Right cardiac atrium (tissue), 5 donors: ENCODE results near the gene RUNDC1. TPM values are rescaled to one million over a fixed set of nuclear protein-coding genes. Genes with fewer than 3 reads are reported as not detected.
"Not testable (repeated sequence)": the region's sequence is repeated elsewhere in the genome, so short reads cannot be mapped to it uniquely, and the experiment has no call there.

Source experiments
- ATAC-seq, 2 donors: fragments of 200-7000 bp; cut with Tn5 transposase; one replicate each; pipeline versions ENCODE4 v1.8.0 to v1.9.1; 2020; ENCODE audit warnings: moderate library complexity in 2 of 2, mild to moderate bottlenecking in 1 of 2
- DNase-seq, 3 donors: peaks; one replicate each; pipeline ENCODE4 v3.0.0-alpha.2; 2020
- H3K27ac ChIP-seq: one replicate; pipeline ENCODE4 v1.5.1; 2013; ENCODE audit warnings: mild to moderate bottlenecking, low read length, control low read depth, moderate library complexity
- H3K27me3 ChIP-seq: one replicate; pipeline ENCODE4 v1.6.1; 2013; ENCODE audit not compliant: control insufficient read depth, insufficient read depth
- H3K4me1 ChIP-seq: one replicate; pipeline ENCODE4 v1.6.1; 2013; ENCODE audit warnings: low read length; ENCODE audit not compliant: control insufficient read depth, insufficient read depth
- H3K4me3 ChIP-seq: one replicate; pipeline ENCODE4 v1.5.1; 2013; ENCODE audit warnings: low read length, control low read depth
- H3K9me3 ChIP-seq: one replicate; pipeline ENCODE4 v1.6.1; 2013; ENCODE audit warnings: low read length; ENCODE audit not compliant: control insufficient read depth
- WGBS: extraction: QIAGEN DNeasy Blood & Tissue Kit; methylation state at CpG from one replicate; pipeline ENCODE4 v1.1.7; 2013; 5-methylcytosine and 5-hydroxymethylcytosine counted together
- intact Hi-C, 4 donors: fragments of 100-400 bp; cut with DNase I; formaldehyde crosslinking; loops; one replicate each; pipeline versions ENCODE4 v1.11.0 to v1.14.0; 2022 to 2023
- polyA plus RNA-seq: library from polyadenylated mRNA; stranded (reverse); fragments of 200-250 nt; gene quantifications from one replicate; pipeline ENCODE4 v1.2.3, GENCODE V29; 2013
- total RNA-seq, 4 donors: library from RNA; stranded (reverse); fragmentation: NEBNext Ultra II Directional; extraction: Animal tissue kit (Norgen Biotek cat#: 25700); gene quantifications; one replicate each; pipeline ENCODE4 v1.2.1, GENCODE V29; 2021
- donor health status: healthy with polysubstance abuse.
- donor health status: DM: no; HTN: yes; CAD: no.
- donor health status: DM: no; HTN: no; CAD: no.
- donor health status: DM: no; HTN: yes; CAD: no; lungs with severe emphysema.
- donor health status: DM: yes; HTN: yes; CAD: no.

RUNDC1 gene
- total and polyA plus RNA-seq, 5 donors = 6.7 to 14.4 (median 10.4) TPM

GRCh38 chr17:42992872-42993271, 12.5 kb downstream of the RUNDC1 start:
- intact Hi-C loops = no loop called here
- H3K4me1 ChIP-seq = no peaks in the 10 kb centered on the region
- no peak overlapping the region for H3K27ac ChIP-seq
- ATAC-seq = no peak
- H3K9me3 ChIP-seq = no peaks in the 10 kb centered on the region
- no peaks in the 10 kb centered on the region for H3K27me3 ChIP-seq
- no peak for DNase-seq
- H3K4me3 ChIP-seq = no peak overlapping the region
- 84% methylated on average over 5 of the region's 5 CpGs for WGBS

- intact Hi-C loops = not testable (repeated sequence)
Observed at GRCh38 chr17:42993913-42994312, 13.5 kb downstream of the RUNDC1 start.

DNA sequence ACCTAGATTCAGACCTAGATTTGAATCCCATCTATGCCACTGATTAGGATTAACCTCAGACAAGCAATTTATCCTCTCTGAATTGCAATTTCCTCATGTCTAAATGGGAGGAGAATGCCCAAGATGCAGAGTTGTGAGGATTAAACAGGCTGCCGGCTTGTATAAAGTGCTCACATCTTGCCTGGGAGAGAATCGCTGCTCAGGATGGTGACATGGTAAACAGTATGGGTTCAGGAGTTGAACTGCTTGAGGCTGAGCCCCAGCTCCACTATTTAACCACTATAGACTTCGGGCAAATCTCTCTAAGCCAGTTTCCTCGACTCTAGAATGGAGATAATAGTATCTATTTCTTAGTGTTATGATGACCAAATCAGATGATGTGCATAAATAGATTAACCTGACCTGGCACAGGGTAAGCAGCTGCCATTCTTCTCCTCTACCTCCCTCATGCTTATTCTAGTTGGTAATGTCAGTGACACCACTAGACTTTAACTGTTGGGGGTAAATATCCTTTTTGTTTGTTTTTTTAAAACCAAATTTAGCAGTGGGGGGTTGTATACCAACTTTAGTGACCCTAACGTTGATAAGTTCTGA, 17.1 kb downstream of the RUNDC1 start:
- DNase-seq (no peak), ATAC-seq (peak in 1 of 2 donors; percentile 0)
- Histone ChIP-seq H3K27me3 (no peaks in the 10 kb centered on the region), H3K4me3 (peak overlapping the region; percentile 16), H3K9me3 (no peaks in the 10 kb centered on the region), H3K27ac (peak overlapping the region; percentile 65), H3K4me1 (no peaks in the 10 kb centered on the region)
- WGBS = 13% methylated on average over 5 of the region's 5 CpGs
- intact Hi-C loops = no loop called here

More at GRCh38 chr17:42993913-42994312, 13.5 kb downstream of the RUNDC1 start:
- H3K9me3 ChIP-seq, DNase-seq, H3K4me3 ChIP-seq, H3K27ac ChIP-seq, H3K4me1 ChIP-seq, H3K27me3 ChIP-seq, ATAC-seq: not testable (repeated sequence)
- WGBS = 86% methylated on average over 10 of the region's 10 CpGs

GRCh38 chr17:42997984-42998938, 17.9 kb downstream of the RUNDC1 start, which contains the start of gene RPL27:
Gene RPL27 (plus strand): TSS chr17:42998419. CDS start chr17:42998751, 332 bp downstream.
- no peaks in the 10 kb centered on the region for H3K4me1 ChIP-seq
- no peaks in the 10 kb centered on the region for H3K27me3 ChIP-seq
- WGBS = under 1% methylated on average over 49 of the region's 49 CpGs
- H3K4me3 ChIP-seq = peak within 1 kb of the TSS; percentile 70
- ATAC-seq (peak; percentile 98), DNase-seq (peak; percentile 98 to 99 (median 99))
- intact Hi-C loops = no loop called here
- peak within 1 kb of the TSS; percentile 74 for H3K27ac ChIP-seq
- H3K9me3 ChIP-seq = no peaks in the 10 kb centered on the region

GRCh38 chr17:42999003-42999525, 18.7 kb downstream of the RUNDC1 start:
- DNase-seq = no peak
- Histone ChIP-seq H3K27ac (peak overlapping the region; percentile 74), H3K4me1 (no peaks in the 10 kb centered on the region), H3K27me3 (no peaks in the 10 kb centered on the region), H3K4me3 (peak overlapping the region; percentile 70), H3K9me3 (no peaks in the 10 kb centered on the region)
- WGBS = 12% methylated on average over 10 of the region's 10 CpGs
- intact Hi-C loops = no loop called here
- ATAC-seq = no peak

DNA sequence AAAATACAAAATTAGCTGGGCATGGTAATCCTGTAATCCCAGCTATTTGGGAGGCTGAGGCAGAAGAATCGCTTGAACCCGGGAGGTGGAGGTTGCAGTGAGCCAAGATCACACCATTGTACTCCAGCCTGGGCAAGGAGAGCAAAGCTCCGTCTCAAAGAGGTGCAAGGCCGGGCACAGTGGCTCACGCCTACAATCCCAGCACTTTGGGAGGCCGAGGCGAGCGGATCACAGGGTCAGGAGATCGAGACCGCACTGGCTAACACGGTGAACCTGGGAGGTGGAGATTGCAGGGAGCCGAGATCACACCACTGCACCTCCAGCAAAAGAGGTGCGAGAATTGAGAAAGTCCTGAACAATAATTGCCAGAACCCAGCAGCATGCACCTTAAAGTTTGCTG, 20.5 kb downstream of the RUNDC1 start:
- DNase-seq, H3K4me3 ChIP-seq, H3K9me3 ChIP-seq, H3K4me1 ChIP-seq, intact Hi-C loops, H3K27me3 ChIP-seq, ATAC-seq: not testable (repeated sequence)
- H3K27ac ChIP-seq = peak overlapping the region; percentile 39
- 94% methylated on average over 13 of the region's 13 CpGs for WGBS

DNA sequence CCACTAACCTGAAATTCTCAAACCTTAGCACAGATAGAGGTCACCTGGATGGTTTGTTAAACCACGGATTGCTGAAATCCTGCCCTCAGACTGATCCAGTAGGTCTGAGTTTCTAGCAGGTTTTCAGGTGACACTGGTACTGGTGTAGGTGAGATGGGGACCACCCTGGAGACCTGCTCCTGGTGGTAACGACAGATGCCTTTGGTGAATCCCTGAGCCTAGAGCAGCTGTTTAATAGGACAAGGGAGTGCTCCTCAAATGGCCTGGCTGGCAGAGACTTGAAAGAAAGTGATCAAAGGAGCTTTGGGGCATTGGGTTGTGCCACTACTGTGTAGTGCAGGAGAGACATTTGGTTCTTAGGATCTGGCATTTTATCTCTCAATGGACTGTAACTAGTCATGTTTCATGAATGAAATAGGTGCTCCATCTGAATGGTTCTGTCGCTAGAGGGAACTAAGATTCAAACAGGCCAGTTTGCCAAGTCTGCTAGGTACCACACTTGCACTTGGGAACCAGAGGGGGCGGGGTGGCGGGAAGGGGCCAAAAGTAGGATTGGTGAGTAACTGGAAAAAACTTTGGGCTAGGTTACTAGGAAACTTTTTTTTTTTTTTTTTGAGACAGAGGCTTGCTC, 23.3 kb downstream of the RUNDC1 start:
- ATAC-seq (no peak), DNase-seq (no peak)
- no peak overlapping the region for H3K27ac ChIP-seq
- intact Hi-C loops = no loop called here
- H3K9me3 ChIP-seq = no peaks in the 10 kb centered on the region
- WGBS = 82% methylated on average over 5 of the region's 5 CpGs
- no peaks in the 10 kb centered on the region for H3K4me1 ChIP-seq
- no peaks in the 10 kb centered on the region for H3K27me3 ChIP-seq
- no peak overlapping the region for H3K4me3 ChIP-seq

- peak; percentile 88 to 94 (median 93) for DNase-seq
- Histone ChIP-seq H3K9me3 (no peaks in the 10 kb centered on the region), H3K4me1 (no peaks in the 10 kb centered on the region), H3K27me3 (no peaks in the 10 kb centered on the region), H3K27ac (peak within 1 kb of the TSS; percentile 98), H3K4me3 (peak within 1 kb of the TSS; percentile 90)
- peak; percentile 88 to 92 for ATAC-seq
- 28% methylated on average over 18 of the region's 18 CpGs for WGBS
- intact Hi-C loops = no loop called here
Observed at GRCh38 chr17:43006639-43007551, 26.5 kb downstream of the RUNDC1 start, which contains the start of gene IFI35. Gene IFI35 (plus strand): TSS chr17:43006784. CDS start chr17:43006948, 164 bp downstream.

DNA sequence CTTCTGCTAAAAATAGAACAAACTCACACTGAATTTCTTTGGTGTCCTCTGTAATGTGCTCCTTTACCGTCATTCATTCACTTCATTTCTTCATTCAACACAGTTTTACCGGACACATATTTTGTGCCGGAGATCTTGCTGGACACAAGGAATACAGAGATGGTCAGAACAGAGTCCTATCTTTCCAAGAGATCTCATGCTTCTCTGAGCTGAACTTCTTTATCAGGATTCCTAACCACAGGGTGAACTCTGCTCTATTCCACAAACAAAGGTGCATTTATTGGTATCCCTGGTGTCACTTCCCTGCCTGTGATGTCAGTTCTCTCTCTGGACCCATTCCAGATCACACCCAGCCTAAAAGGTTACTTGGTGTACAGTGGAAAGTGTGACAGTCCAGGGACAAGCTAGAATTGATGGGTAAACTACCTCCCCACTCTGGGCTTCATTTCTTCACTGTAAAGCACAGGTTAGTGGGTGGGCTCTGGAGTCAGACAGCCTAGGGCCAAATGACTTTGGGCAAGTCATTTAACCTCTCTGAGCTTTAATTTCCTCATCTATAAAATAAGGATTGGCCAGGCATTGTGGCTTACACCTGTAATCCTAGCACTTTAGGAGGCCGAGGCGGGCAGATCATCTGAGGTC, 30.4 kb downstream of the RUNDC1 start:
- ATAC-seq = peak in 1 of 2 donors; percentile 0
- intact Hi-C loops = no loop called here
- WGBS = 79% methylated on average over 5 of the region's 5 CpGs

More for the DNA sequence above, 30.4 kb downstream of the RUNDC1 start:
- peaks cover 14% of the 10 kb centered on the region for H3K4me1 ChIP-seq
- no peaks in the 10 kb centered on the region for H3K9me3 ChIP-seq
- H3K27me3 ChIP-seq = no peaks in the 10 kb centered on the region
- no peak overlapping the region for H3K4me3 ChIP-seq
- peak overlapping the region; percentile 53 for H3K27ac ChIP-seq
- DNase-seq = no peak
